Stimulated activated naive B cell treated with anti-CD40 and anti-IgM and Interleukin-4, amounts not matched to agents 10 μg/mL and 1 μg/mL and 100 μg/mL, for 72 hours (primary cell): ENCODE results near the gene SLC27A1.
"Not testable (repeated sequence)": the region's sequence is repeated elsewhere in the genome, so short reads cannot be mapped to it uniquely, and the experiment has no call there.

Experiments
- ATAC-seq, 2 donors: fragments of 150-1000 bp; cut with Tn5 transposase; replicated peaks; 2 replicates each; pipeline ENCODE4 v1.10.0; 2021; ENCODE audit warnings: moderate library complexity in 1 of 2
- DNase-seq: peaks from one replicate; pipeline ENCODE4 v3.0.0; 2021
- H3K27ac Mint-ChIP-seq: one replicate; pipeline ENCODE4 v1.8.0; 2022; ENCODE audit warnings: mild to moderate bottlenecking, mixed read lengths
- H3K27me3 Mint-ChIP-seq, 2 donors: one replicate each; pipeline ENCODE4 v1.8.0; 2022; ENCODE audit warnings: mixed read lengths in 2 of 2
- H3K36me3 Mint-ChIP-seq, 2 donors: one replicate each; pipeline ENCODE4 v1.8.0; 2022; ENCODE audit warnings: mixed read lengths in 2 of 2, mild to moderate bottlenecking in 1 of 2
- H3K4me1 Mint-ChIP-seq, 2 donors: one replicate each; pipeline ENCODE4 v1.8.0; 2022; ENCODE audit warnings: mixed read lengths in 2 of 2, mild to moderate bottlenecking in 1 of 2
- H3K4me3 Mint-ChIP-seq, 2 donors: one replicate each; pipeline ENCODE4 v1.8.0; 2022; ENCODE audit warnings: mild to moderate bottlenecking in 2 of 2, mixed read lengths in 2 of 2, moderate library complexity in 1 of 2
- H3K9me3 Mint-ChIP-seq, 2 donors: one replicate each; pipeline ENCODE4 v1.8.0; 2022; ENCODE audit warnings: mixed read lengths in 2 of 2, mild to moderate bottlenecking in 1 of 2

SLC27A1 gene

GRCh38 chr19:17486545-17487240, 16.4 kb downstream of the SLC27A1 start:
- no peak for ATAC-seq
- Mint-ChIP-seq H3K9me3 (no peaks in the 10 kb centered on the region), H3K27ac (no peak overlapping the region), H3K27me3 (no peaks in the 10 kb centered on the region), H3K4me1 (peaks cover 16 to 24% of the 10 kb centered on the region in 2 donors), H3K4me3 (no peak overlapping the region), H3K36me3 (peaks cover 6 to 8% of the 10 kb centered on the region in 2 donors)
- DNase-seq, result no peak

- Mint-ChIP-seq H3K27ac (no peak overlapping the region), H3K4me1 (peaks cover 16 to 24% of the 10 kb centered on the region in 2 donors), H3K4me3 (no peak overlapping the region), H3K27me3 (no peaks in the 10 kb centered on the region), H3K36me3 (peaks cover 6 to 8% of the 10 kb centered on the region in 2 donors), H3K9me3 (no peaks in the 10 kb centered on the region)
- ATAC-seq (no peak), DNase-seq (no peak)
These were observed 17.2 kb downstream of the SLC27A1 start for GRCh38 chr19:17487284-17488121.

GRCh38 chr19:17488593-17489391, 18.5 kb downstream of the SLC27A1 start:
- Mint-ChIP-seq H3K27ac (peak overlapping the region; percentile 25), H3K27me3 (no peaks in the 10 kb centered on the region), H3K4me3 (peak overlapping the region; percentile 12 to 55), H3K4me1 (peaks cover 16 to 22% of the 10 kb centered on the region in 2 donors), H3K36me3 (peaks cover 6 to 8% of the 10 kb centered on the region in 2 donors), H3K9me3 (no peaks in the 10 kb centered on the region)
- DNase-seq (peak; percentile 65), ATAC-seq (peak; percentile 95 to 98)

GRCh38 chr19:17489392-17490030, 19.2 kb downstream of the SLC27A1 start:
- no peaks in the 10 kb centered on the region for H3K27me3 Mint-ChIP-seq
- ATAC-seq, result no peak
- peaks cover 6 to 8% of the 10 kb centered on the region in 2 donors for H3K36me3 Mint-ChIP-seq
- H3K27ac Mint-ChIP-seq, result no peak overlapping the region
- H3K4me1 Mint-ChIP-seq, result peaks cover 16 to 22% of the 10 kb centered on the region in 2 donors
- no peak for DNase-seq
- H3K4me3 Mint-ChIP-seq, result peak overlapping the region in 1 of 2 donors; percentile 55
- no peaks in the 10 kb centered on the region for H3K9me3 Mint-ChIP-seq

- peaks cover 6 to 8% of the 10 kb centered on the region in 2 donors for H3K36me3 Mint-ChIP-seq
- no peak for DNase-seq
- no peak overlapping the region for H3K27ac Mint-ChIP-seq
- no peak overlapping the region for H3K4me3 Mint-ChIP-seq
- no peaks in the 10 kb centered on the region for H3K9me3 Mint-ChIP-seq
- ATAC-seq, result no peak
- peaks cover 16 to 22% of the 10 kb centered on the region in 2 donors for H3K4me1 Mint-ChIP-seq
- no peaks in the 10 kb centered on the region for H3K27me3 Mint-ChIP-seq
These were observed 20.1 kb downstream of the SLC27A1 start for GRCh38 chr19:17490411-17490810.

- no peak overlapping the region for H3K27ac Mint-ChIP-seq
- no peak overlapping the region for H3K4me3 Mint-ChIP-seq
- DNase-seq, result no peak
- H3K4me1 Mint-ChIP-seq, result peaks cover 24 to 27% of the 10 kb centered on the region in 2 donors
- no peaks in the 10 kb centered on the region for H3K9me3 Mint-ChIP-seq
- H3K36me3 Mint-ChIP-seq, result peaks cover 6 to 12% of the 10 kb centered on the region in 2 donors
- ATAC-seq, result no peak
- H3K27me3 Mint-ChIP-seq, result no peaks in the 10 kb centered on the region
These were observed 21.0 kb downstream of the SLC27A1 start for GRCh38 chr19:17491287-17491686.

- H3K27me3 Mint-ChIP-seq, result no peaks in the 10 kb centered on the region
These were observed 25.4 kb downstream of the SLC27A1 start for GRCh38 chr19:17495639-17496296.

GRCh38 chr19:17496337-17496997, 26.1 kb downstream of the SLC27A1 start:
- DNase-seq, result peak; percentile 66
- ATAC-seq, result peak; percentile 97 to 98
- Mint-ChIP-seq H3K4me3 (no peak overlapping the region), H3K27ac (no peak overlapping the region), H3K4me1 (peaks cover 30 to 50% of the 10 kb centered on the region in 2 donors), H3K27me3 (no peaks in the 10 kb centered on the region), H3K36me3 (peaks cover 18 to 21% of the 10 kb centered on the region in 2 donors), H3K9me3 (no peaks in the 10 kb centered on the region)

More at GRCh38 chr19:17495639-17496296, 25.4 kb downstream of the SLC27A1 start:
- Mint-ChIP-seq H3K4me3 (no peak overlapping the region), H3K36me3 (peaks cover 13 to 16% of the 10 kb centered on the region in 2 donors), H3K27ac (peak overlapping the region; percentile 14), H3K9me3 (no peaks in the 10 kb centered on the region), H3K4me1 (peaks cover 30 to 50% of the 10 kb centered on the region in 2 donors)
- DNase-seq (no peak), ATAC-seq (no peak)

GRCh38 chr19:17497149-17497798, 26.9 kb downstream of the SLC27A1 start:
- H3K27me3 Mint-ChIP-seq, result no peaks in the 10 kb centered on the region
- H3K4me3 Mint-ChIP-seq, result no peak overlapping the region
- ATAC-seq (no peak), DNase-seq (no peak)
- H3K27ac Mint-ChIP-seq, result no peak overlapping the region
- peaks cover 18 to 21% of the 10 kb centered on the region in 2 donors for H3K36me3 Mint-ChIP-seq
- H3K9me3 Mint-ChIP-seq, result no peaks in the 10 kb centered on the region
- peaks cover 30 to 50% of the 10 kb centered on the region in 2 donors for H3K4me1 Mint-ChIP-seq

GRCh38 chr19:17499025-17499424, 28.7 kb downstream of the SLC27A1 start:
- ATAC-seq, H3K4me3 Mint-ChIP-seq, H3K27ac Mint-ChIP-seq, H3K9me3 Mint-ChIP-seq, DNase-seq, H3K27me3 Mint-ChIP-seq: not testable (repeated sequence)
- Mint-ChIP-seq H3K4me1 (peaks cover 36 to 58% of the 10 kb centered on the region in 2 donors), H3K36me3 (peaks cover 22 to 27% of the 10 kb centered on the region in 2 donors)

GRCh38 chr19:17499648-17500446, 29.5 kb downstream of the SLC27A1 start:
- Mint-ChIP-seq H3K27ac (peak overlapping the region; percentile 93), H3K9me3 (no peaks in the 10 kb centered on the region), H3K4me3 (no peak overlapping the region), H3K4me1 (peaks cover 36 to 58% of the 10 kb centered on the region in 2 donors), H3K36me3 (peaks cover 22 to 31% of the 10 kb centered on the region in 2 donors), H3K27me3 (no peaks in the 10 kb centered on the region)
- ATAC-seq (no peak), DNase-seq (no peak)
